ENCODE results near the gene NEURL1B.

- TF ChIP-seq RNF2 (IDR thresholded peaks at IDR 0.05; ENCODE audit: borderline replicate concordance, low read depth): no peak
- TF ChIP-seq MYC (IDR thresholded peaks at IDR 0.05; ENCODE audit: borderline replicate concordance, low read length): no peak
- TF ChIP-seq, protein P1, sequence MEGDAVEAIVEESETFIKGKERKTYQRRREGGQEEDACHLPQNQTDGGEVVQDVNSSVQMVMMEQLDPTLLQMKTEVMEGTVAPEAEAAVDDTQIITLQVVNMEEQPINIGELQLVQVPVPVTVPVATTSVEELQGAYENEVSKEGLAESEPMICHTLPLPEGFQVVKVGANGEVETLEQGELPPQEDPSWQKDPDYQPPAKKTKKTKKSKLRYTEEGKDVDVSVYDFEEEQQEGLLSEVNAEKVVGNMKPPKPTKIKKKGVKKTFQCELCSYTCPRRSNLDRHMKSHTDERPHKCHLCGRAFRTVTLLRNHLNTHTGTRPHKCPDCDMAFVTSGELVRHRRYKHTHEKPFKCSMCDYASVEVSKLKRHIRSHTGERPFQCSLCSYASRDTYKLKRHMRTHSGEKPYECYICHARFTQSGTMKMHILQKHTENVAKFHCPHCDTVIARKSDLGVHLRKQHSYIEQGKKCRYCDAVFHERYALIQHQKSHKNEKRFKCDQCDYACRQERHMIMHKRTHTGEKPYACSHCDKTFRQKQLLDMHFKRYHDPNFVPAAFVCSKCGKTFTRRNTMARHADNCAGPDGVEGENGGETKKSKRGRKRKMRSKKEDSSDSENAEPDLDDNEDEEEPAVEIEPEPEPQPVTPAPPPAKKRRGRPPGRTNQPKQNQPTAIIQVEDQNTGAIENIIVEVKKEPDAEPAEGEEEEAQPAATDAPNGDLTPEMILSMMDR (IDR thresholded peaks at IDR 0.05): no peak
- TF ChIP-seq, protein P2, sequence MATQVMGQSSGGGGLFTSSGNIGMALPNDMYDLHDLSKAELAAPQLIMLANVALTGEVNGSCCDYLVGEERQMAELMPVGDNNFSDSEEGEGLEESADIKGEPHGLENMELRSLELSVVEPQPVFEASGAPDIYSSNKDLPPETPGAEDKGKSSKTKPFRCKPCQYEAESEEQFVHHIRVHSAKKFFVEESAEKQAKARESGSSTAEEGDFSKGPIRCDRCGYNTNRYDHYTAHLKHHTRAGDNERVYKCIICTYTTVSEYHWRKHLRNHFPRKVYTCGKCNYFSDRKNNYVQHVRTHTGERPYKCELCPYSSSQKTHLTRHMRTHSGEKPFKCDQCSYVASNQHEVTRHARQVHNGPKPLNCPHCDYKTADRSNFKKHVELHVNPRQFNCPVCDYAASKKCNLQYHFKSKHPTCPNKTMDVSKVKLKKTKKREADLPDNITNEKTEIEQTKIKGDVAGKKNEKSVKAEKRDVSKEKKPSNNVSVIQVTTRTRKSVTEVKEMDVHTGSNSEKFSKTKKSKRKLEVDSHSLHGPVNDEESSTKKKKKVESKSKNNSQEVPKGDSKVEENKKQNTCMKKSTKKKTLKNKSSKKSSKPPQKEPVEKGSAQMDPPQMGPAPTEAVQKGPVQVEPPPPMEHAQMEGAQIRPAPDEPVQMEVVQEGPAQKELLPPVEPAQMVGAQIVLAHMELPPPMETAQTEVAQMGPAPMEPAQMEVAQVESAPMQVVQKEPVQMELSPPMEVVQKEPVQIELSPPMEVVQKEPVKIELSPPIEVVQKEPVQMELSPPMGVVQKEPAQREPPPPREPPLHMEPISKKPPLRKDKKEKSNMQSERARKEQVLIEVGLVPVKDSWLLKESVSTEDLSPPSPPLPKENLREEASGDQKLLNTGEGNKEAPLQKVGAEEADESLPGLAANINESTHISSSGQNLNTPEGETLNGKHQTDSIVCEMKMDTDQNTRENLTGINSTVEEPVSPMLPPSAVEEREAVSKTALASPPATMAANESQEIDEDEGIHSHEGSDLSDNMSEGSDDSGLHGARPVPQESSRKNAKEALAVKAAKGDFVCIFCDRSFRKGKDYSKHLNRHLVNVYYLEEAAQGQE (IDR thresholded peaks at IDR 0.05): no peak
- TF ChIP-seq CHD4 (IDR thresholded peaks at IDR 0.05; ENCODE audit: borderline replicate concordance): no peak
- no peak for TF ChIP-seq ZNF302 (CRISPR knock-in tag; IDR thresholded peaks at IDR 0.05)
- no peak for TF ChIP-seq CHD2 (IDR thresholded peaks at IDR 0.05; ENCODE audit: low read length, partially characterized antibody)
- TF ChIP-seq KDM1A (IDR thresholded peaks at IDR 0.05; ENCODE audit: low read depth): no peak
- no peak for TF ChIP-seq NR3C1 (IDR thresholded peaks at IDR 0.05)
- no peak for TF ChIP-seq HOXB13 (CRISPR knock-in tag; IDR thresholded peaks at IDR 0.05; ENCODE audit: low read depth)
- no peak for TF ChIP-seq BHLHE40 (IDR thresholded peaks at IDR 0.05; ENCODE audit: low read depth, low read length)
- TF ChIP-seq HOXA7 (CRISPR knock-in tag; IDR thresholded peaks at IDR 0.05): no peak
- no peak for TF ChIP-seq RAD21 (conservative IDR thresholded peaks at IDR 0.05 in 1 of 2, IDR thresholded peaks at IDR 0.05 in 1 of 2)
Observed at GRCh38 chr5:172691886-172692285, 50.8 kb downstream of the NEURL1B start.

Data from A549 (cell line).